Nephron (organoid): Measurements from ENCODE around the gene ID3.

Experiments
- H3K27ac Mint-ChIP-seq, 3 experiments: 2 replicates each; pipeline ENCODE4 v1.8.0; 2020; ENCODE audit warnings: mixed read lengths in 3 of 3, mild to moderate bottlenecking in 2 of 3, moderate library complexity in 1 of 3
- H3K27me3 Mint-ChIP-seq: 2 replicates; pipeline ENCODE4 v1.8.0; 2021; ENCODE audit warnings: low read depth, mild to moderate bottlenecking, moderate library complexity, mixed read lengths
- H3K36me3 Mint-ChIP-seq: 2 replicates; pipeline ENCODE4 v1.8.0; 2020; ENCODE audit warnings: low read depth, mixed read lengths
- H3K4me1 Mint-ChIP-seq: 2 replicates; pipeline ENCODE4 v1.8.0; 2020; ENCODE audit warnings: mixed read lengths
- H3K4me3 Mint-ChIP-seq, 3 experiments: 2 replicates each; pipeline ENCODE4 v1.8.0; 2020; ENCODE audit warnings: mild to moderate bottlenecking in 3 of 3, mixed read lengths in 3 of 3, moderate library complexity in 2 of 3
- H3K9me3 Mint-ChIP-seq: 2 replicates; pipeline ENCODE4 v1.8.0; 2020; ENCODE audit warnings: mixed read lengths
- TF ChIP-seq, protein P1 (sequence below), 3 experiments: fragments of 200-600 bp; sonication (generic); IDR thresholded peaks; one replicate each; pipeline ENCODE4 v1.5.0; 2021; ENCODE audit warnings: antibody characterized with exemption in 3 of 3; ENCODE audit not compliant: unreplicated experiment in 3 of 3

Gene ID3, protein sequence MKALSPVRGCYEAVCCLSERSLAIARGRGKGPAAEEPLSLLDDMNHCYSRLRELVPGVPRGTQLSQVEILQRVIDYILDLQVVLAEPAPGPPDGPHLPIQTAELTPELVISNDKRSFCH

DNA sequence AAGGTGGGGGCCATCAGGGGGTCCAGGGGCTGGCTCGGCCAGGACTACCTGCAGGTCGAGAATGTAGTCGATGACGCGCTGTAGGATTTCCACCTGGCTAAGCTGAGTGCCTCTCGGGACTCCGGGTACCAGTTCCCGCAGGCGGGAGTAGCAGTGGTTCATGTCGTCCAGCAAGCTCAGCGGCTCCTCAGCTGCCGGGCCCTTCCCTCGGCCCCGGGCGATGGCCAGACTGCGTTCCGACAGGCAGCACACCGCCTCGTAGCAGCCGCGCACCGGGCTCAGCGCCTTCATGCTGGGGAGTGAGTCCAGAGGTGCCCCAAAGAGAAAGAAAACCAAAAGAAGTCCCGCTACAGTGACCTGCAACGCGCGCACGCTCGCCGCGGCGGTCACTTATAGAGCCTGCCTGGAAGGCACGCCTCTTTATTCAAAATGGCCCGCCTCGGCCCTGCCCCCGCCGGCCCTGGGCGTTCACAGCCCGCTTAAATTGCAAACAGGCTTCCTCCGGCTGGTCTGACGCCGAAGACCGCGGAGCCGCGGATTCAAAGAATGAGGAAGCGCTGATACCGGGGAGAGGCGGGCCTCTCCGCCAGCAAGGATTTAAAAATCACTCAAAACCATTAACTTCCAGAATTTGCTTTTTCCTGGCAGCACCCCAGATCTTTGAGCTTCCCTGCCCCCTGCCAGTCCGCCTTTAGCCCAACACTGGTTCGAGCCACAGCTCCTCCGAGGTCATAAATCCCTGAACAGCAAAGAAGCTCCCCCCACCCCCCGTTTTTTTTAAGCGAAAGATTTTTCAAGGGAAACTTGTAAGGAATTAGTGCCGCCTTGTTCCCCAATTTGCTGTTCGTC lies at the start of gene ID3:
TSS of gene ID3 (minus strand) at position 366 of the 849 bp plus-strand sequence. CDS start at position 291, 75 bp downstream.
- Mint-ChIP-seq H3K27ac (peak within 1 kb of the TSS; percentile 99), H3K4me3 (peak within 1 kb of the TSS; percentile 87 to 92 (median 92)), H3K27me3 (no peaks in the 10 kb centered on the region), H3K4me1 (peaks cover 81% of the 10 kb centered on the region), H3K9me3 (no peaks in the 10 kb centered on the region), H3K36me3 (peaks cover 29% of the 10 kb centered on the region)
- TF ChIP-seq, protein P1, sequence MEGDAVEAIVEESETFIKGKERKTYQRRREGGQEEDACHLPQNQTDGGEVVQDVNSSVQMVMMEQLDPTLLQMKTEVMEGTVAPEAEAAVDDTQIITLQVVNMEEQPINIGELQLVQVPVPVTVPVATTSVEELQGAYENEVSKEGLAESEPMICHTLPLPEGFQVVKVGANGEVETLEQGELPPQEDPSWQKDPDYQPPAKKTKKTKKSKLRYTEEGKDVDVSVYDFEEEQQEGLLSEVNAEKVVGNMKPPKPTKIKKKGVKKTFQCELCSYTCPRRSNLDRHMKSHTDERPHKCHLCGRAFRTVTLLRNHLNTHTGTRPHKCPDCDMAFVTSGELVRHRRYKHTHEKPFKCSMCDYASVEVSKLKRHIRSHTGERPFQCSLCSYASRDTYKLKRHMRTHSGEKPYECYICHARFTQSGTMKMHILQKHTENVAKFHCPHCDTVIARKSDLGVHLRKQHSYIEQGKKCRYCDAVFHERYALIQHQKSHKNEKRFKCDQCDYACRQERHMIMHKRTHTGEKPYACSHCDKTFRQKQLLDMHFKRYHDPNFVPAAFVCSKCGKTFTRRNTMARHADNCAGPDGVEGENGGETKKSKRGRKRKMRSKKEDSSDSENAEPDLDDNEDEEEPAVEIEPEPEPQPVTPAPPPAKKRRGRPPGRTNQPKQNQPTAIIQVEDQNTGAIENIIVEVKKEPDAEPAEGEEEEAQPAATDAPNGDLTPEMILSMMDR (IDR thresholded peaks at IDR 0.05; ENCODE audit: unreplicated experiment in 3 of 3): no peak

DNA sequence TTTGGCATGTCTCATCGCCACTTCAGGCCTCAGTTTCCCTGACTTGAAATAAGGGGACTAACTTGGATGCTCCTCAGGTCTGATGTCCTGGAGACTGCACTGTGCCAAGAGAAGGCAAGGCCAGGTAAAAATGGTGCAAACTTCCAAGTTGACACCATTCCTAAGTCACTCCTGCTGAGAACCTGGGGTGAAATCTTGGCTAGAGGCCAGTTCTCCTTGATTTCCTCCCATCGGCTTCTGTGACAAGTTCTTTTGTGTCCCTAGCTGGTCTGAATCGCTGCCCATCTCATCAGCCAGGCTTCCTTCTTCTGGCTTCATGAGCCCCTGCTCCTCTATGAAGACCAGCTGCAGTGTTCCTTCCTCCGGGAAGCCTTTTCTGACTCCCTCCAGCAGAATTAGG lies 48.6 kb upstream of the ID3 start:
- TF ChIP-seq, protein P1 (IDR thresholded peaks at IDR 0.05; ENCODE audit: unreplicated experiment in 3 of 3): no peak
- H3K4me3 Mint-ChIP-seq: no peak overlapping the region

DNA sequence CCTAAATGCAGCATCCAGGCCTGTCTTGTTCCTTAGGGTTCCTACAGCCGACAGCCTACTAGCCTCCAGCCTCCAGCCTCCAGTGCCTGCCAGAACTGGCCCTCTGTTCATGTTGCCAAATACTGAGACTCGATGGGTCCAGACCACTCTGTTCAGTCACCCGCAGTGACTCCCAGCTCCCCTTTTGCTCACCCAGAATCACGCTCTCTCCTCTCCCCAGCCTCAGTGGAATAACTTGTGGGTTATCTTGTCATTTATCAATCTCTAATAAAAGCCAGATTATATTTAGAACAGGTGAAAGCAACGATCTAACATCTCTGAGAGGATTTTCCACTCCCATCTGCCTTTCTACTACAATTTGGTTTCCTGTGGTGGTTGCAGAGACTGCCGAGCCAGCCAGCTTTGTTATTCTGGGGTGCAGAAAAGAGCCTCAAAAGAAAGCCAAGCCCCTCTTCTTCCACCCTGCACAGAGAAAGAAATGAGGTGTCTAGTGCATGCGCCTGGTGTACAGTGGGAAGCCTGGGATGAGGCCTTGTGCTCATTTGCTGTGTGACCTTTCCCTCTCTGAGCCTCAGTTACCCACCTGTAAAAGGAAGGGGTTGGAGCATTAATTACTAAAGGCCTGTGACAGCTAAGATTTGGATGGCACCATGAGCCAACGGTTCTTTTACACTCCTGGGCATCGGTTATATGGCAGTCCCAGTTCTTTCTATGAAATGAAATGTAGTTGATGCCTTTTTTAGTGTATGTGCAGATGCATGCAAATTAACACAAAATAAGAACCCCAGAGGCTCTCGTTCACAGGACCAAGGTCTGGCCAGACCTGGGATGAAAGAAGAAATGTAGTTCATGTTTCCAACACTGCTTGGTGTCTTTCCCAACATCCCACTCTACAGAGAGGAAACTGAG lies 42.9 kb upstream of the ID3 start:
- Mint-ChIP-seq H3K9me3 (no peaks in the 10 kb centered on the region), H3K36me3 (no peaks in the 10 kb centered on the region), H3K4me3 (no peak overlapping the region), H3K4me1 (peaks cover 22% of the 10 kb centered on the region), H3K27ac (peak overlapping the region; percentile 39 to 84 (median 80)), H3K27me3 (peaks cover 5% of the 10 kb centered on the region)
- TF ChIP-seq, protein P1 (IDR thresholded peaks at IDR 0.05; ENCODE audit: unreplicated experiment in 3 of 3): no peak

More for the DNA sequence above, 48.6 kb upstream of the ID3 start:
- no peaks in the 10 kb centered on the region for H3K27me3 Mint-ChIP-seq
- H3K4me1 Mint-ChIP-seq: no peaks in the 10 kb centered on the region
- H3K27ac Mint-ChIP-seq: no peak overlapping the region
- no peaks in the 10 kb centered on the region for H3K9me3 Mint-ChIP-seq
- no peaks in the 10 kb centered on the region for H3K36me3 Mint-ChIP-seq

DNA sequence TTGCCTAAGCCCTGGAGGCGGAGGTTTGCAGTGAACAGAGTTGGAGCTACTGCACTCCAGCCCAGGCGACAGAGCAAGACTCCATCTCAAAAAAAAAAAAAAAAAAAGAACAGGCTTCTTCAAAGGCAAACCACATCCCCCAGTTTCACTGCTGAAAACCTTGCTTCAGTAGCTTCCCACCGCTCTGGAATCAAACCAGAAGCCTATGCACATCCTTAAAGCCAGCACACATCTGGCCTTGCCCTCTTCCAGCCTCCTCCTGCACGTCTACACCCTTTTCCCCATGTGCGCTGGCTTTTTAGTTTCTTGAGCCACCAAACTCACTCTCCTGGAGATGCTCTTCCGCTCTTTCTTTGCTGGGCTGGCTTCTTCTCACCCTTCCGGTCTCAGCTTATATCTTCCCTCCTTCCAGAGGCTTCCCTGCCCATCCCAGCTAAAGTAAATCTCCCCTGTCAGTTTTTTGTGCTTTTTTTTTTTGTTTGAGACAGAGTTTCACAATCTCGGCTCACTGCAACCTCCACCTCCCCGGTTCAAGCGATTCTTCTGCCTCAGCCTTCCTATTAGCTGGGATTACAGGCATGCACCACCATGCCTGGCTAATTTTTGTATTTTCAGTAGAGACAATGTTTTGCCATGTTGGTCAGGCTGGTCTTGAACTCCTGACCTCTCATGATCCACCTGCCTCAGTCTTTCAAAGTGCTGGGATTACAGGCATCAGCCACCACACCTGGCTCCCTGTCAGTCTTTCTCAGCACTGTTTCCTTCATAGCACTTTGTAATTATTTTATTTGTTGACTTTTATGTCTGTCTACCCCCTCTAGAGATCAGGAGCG lies 42.0 kb upstream of the ID3 start:
- TF ChIP-seq, protein P1 (IDR thresholded peaks at IDR 0.05; ENCODE audit: unreplicated experiment in 3 of 3): no peak
- Mint-ChIP-seq H3K27me3 (peaks cover 5% of the 10 kb centered on the region), H3K27ac (peak overlapping the region; percentile 59 to 84 (median 80)), H3K9me3 (no peaks in the 10 kb centered on the region), H3K4me1 (peaks cover 30% of the 10 kb centered on the region), H3K36me3 (no peaks in the 10 kb centered on the region), H3K4me3 (no peak overlapping the region)

DNA sequence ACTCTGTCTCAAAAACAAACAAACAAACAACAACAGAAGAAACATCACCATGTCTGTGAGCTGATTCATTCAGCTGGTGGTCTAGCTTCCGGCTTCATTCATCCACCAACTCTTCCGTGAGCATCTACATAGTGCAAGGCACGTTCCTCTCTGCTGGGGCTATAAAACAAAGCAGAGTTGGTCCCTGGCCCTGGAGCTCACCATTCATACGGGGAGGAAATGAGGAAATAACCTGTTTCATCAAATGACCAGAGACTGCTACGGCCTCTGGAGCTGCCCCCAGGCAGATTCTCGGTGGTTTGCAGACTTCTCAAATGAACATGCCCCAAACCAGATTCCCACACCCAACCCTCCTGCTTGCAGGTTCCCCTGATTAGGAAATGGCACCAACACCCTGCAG lies 41.0 kb upstream of the ID3 start:
- peaks cover 5% of the 10 kb centered on the region for H3K27me3 Mint-ChIP-seq
- H3K27ac Mint-ChIP-seq: peak overlapping the region; percentile 2 to 84 (median 84)
- TF ChIP-seq, protein P1 (IDR thresholded peaks at IDR 0.05; ENCODE audit: unreplicated experiment in 3 of 3): no peak
- no peak overlapping the region for H3K4me3 Mint-ChIP-seq
- no peaks in the 10 kb centered on the region for H3K36me3 Mint-ChIP-seq
- H3K4me1 Mint-ChIP-seq: peaks cover 34% of the 10 kb centered on the region
- no peaks in the 10 kb centered on the region for H3K9me3 Mint-ChIP-seq
